Measurements from ENCODE around the gene DAPK2. TPM values are rescaled to one million over a fixed set of nuclear protein-coding genes. Genes with fewer than 3 reads are reported as not detected.
"Not testable (repeated sequence)": the region's sequence is repeated elsewhere in the genome, so short reads cannot be mapped to it uniquely, and the experiment has no call there.

The DAPK2 gene
- total RNA-seq, 1 donor from 2014 or later = 0.82 TPM

DNA sequence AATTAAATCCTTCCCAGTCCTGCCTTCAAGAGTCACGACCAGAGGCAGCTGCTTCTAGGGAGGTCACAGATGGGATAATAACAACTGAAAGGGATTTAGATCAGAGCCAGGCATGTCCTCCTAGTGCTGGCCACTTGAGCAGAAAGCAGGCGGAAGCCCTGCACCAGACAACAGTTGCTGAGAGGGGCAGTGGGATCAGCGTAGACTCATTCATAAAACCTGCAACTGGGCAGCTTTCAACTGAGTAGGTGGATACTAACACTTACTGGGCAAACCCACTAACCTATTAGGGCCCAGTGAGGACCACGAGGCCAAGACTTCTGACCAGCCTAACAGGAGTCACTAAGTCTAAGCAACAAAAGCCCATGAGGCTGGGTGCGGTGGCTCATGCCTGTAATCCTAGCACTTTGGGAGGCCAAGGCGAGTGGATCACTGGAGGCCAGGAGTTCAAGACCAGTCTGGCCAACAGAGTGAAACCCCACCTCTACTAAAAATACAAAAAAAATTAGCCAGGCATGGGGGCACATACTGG is 67.0 kb downstream of the DAPK2 start:
- FAIRE-seq = no peak

DNA sequence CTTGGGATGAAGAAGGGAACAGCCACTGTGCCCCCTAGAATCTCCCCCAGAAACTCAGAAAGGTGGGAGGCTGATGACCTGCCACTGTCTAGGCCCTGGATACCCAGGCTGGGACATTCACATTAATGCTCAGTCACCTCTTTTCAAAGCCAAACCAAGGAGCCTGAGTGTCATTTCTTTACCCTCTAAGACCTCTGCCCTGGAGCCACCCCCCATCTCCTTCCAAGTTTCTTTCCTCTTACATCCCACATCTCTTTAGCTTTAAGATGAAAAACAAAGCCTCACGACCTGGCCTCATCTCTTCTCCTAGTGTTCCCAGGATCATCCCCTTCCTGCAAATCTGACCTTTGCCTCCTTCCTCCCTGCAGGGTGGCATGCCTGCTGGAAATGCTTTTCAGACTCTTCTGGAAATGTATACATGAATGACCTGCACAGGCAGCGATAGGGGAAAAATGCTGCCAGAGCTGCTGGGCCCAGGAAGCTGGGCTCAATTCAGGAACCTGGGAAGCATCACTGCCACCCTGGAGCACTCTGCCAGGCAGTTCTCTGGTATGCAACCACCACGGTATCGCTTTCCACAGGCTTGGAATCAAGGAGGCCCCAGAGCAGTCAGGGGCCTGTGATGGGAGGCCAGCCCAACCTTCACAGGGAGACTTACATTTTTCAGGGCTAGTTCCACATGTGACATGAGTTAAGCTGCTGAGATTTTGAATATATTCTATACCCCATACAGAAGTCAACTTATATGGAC is 67.6 kb downstream of the DAPK2 start:
- FAIRE-seq (no peak), DNase-seq (ENCODE audit: low spot score in 2 of 2) (no peak)

More for the DNA sequence above, 67.0 kb downstream of the DAPK2 start:
- DNase-seq (ENCODE audit: low spot score in 2 of 2) = no peak

DNA sequence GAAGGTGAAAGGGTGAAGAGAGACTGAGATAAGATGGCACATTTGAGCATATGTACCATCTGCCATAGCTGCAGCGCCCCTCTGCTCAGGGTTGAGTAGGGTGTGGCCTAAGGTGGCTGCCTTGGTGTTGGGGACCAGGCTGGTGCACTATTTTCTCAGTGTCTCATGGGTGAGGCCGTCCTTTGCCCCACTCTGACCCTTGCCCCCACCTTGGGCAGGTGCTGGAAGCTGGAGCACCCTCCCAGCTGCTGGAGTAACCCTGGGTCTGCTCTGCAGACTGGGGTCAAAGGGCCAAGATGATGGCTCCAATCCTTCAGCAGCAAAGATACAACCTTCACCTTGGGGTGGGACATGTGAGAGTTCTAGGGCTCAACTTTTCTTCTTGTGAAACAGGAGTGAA is 69.2 kb downstream of the DAPK2 start:
- DNase-seq (ENCODE audit: low spot score in 2 of 2) (no peak), FAIRE-seq (no peak)

DNA sequence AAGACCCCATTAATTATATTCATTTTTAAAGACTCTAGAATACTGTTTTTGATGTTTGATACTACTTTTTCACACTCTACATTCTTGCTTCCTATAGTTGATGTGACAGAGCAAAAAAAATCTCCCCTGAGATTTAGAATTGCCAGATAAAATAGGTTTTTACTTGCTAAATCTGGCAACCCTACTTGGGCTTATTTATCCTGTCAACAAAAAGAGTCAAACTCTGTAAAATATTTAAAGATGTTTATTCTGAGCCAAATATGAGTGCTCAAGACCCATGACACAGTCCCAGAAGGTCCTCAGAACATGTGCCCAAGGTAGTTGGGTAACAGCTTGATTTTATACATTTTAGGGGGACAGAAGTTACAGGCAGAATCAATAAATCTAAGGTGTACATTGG is 72.3 kb downstream of the DAPK2 start:
- no peak for FAIRE-seq
- DNase-seq (ENCODE audit: low spot score in 2 of 2) = no peak

DNA sequence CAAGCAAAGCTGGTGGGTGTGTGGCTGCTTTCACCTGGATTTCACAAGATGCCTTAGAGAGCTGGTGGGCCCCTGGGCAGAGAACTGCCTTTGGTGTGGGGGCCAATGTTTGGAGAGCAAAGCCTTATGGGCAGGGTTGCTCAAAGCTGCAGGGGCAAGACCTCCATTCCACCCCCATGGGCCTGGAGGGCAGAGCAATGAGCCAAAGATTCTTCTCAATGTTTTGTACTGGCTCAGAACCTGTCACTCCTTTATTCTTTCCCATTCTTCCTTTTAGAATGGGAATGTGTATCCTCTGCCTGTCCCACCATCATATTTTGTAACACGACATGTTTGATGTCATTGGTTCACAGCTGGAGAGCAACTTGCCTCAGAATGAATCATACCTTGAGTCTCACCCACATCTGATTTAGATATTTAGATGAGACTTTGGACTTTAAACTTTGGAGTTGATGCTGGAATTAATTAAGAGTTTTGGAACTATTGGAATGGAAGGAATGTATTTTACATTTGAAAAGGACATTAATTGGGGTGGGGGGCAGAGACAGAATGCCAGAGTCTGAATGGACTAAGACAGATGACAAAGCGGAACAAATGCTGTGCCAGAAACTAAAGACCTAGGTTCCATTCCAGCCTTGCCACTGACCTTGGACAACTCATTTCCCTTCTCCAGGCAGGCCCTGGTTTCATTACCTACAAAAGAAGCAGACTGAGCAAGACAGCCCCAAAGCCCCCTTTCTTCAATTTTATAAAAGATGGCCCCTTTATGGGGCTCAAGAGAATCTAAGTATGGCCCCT is 72.9 kb downstream of the DAPK2 start:
- DNase-seq (ENCODE audit: low spot score in 2 of 2) (no peak), FAIRE-seq (no peak)

DNA sequence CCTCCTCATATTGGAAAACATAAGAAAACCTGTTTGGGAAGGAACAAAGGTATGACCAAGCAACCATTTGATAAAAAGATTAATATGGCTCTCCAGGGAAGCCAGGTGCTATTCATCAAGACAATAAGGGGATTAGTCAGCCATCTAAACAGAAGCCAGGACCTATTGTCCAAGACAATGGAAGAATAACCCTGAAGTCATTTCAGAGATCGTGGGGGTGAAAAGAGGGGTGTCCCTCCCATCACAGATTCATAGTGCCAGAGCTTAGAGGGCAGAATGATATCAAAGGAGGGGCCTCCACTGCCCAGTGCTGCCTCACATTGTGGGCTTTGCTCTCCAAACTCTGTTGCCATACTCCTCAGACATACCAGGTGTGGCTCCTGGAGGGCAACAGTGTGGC is 73.5 kb downstream of the DAPK2 start:
- FAIRE-seq (no peak), DNase-seq (ENCODE audit: low spot score in 2 of 2) (no peak)

DNA sequence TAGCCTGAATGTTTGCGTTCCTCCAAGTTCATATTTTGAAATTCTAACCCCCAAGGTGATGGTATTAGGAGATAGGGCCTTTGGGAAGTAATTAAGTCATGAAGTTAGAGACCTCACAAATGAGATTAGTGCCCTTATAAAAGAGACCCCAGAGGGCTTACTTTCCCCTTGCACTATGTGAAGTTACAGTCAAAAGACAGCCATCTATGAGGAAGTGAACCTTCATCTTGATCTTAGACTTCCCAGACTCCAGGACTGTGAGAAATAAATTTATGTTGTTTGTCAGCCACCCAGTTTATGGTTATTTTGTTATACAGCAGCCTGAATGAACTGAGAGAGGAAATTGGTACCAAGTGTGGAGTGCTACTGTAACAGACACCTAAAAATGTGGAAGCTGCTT is 74.4 kb downstream of the DAPK2 start:
- no peak for DNase-seq (ENCODE audit: low spot score in 2 of 2)
- no peak for FAIRE-seq

DNA sequence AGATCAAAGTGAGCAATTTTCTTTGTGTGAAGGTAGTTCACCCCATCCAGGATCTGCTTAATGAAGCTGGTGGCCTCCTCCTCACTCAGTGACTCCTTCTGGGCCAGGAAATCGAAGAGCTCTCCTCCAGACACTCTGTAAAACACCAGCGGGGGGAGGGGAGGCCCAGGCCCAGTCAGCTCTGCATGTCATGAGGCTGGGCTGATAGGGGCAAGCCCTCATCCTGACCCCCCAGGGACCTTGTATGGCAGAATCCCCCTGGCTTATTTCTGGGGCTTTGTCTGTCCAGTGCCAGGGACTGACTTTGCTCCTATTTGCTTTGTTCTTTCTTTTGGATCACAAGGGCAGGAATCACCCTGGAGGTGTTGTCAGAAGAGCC is 74.9 kb downstream of the DAPK2 start:
- FAIRE-seq (no peak), DNase-seq (ENCODE audit: low spot score in 2 of 2) (no peak)

DNA sequence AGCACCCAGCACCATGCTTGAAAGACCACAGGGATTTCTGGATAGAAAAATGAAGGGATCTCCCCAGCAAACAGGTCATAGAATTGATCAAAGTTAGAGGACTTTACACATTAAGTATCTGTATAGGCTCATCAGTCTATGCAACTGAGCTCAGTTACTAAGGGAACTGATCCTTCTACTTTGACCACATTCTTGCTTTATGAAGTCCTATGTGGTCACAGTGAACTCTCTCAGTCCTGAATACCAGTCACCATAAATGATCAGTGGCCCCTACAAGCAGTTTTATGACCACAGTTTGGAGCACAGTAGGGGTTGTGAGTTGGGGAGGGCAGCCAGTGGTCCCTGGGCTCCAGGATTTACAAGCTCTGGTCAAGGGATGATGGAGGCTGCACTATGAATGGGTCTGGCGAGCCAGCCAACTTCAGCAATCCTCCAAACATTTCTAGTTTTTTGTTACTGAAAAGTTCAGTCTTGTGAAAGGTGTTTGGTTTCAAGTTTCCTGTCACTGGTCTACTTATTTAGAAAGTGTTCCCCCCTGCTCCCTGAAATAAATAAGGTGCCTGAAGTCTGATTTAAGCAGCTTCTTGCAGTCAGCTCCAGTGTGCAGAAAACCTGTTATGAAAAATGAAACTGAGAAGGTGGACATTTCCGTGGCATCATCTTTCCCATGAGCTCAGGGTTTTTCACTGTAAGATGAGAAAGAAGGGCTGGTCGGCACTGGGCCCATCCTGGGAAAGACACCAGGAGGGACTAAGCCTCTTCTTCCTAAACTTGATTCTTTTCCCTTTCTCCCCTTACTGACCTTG is 75.5 kb downstream of the DAPK2 start:
- DNase-seq (ENCODE audit: low spot score in 2 of 2) (no peak), FAIRE-seq (no peak)

DNA sequence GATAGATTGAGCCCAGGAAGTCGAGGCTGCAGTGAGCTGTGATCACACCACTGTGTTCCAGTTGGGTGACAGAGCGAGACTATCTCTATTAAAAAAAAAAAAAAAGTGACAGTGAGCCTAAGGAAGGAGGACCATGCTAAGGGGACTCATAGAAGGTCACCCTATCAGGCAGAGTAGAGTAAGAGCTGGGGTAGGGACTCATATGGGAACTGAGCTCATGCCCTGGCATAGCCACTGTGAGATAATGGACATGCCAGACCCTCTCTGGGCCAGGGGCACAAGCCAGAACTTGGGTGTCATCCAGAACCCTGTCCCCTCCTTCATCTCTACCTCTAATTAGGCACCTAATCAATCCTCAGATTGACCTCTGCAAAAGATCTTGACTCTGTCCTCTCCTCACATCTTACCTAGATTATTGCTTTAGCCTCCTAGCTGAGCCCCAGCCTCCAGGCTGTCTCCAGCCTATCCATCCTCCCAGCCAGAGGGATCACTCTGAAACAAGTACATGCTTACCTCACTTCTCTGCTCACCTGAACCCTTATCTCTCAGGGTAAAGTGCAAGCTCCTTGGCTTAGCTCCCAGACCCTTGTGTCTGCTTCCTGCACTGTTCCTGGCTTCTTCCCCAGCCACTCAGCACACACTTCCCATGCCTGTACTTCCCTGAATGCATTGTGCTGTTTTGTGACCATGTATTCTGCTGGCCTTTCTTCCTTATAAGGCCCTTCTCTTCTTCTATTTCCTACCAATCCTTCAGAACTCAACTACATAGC is 76.4 kb downstream of the DAPK2 start:
- DNase-seq (ENCODE audit: low spot score in 2 of 2) (no peak), FAIRE-seq (no peak)

DNA sequence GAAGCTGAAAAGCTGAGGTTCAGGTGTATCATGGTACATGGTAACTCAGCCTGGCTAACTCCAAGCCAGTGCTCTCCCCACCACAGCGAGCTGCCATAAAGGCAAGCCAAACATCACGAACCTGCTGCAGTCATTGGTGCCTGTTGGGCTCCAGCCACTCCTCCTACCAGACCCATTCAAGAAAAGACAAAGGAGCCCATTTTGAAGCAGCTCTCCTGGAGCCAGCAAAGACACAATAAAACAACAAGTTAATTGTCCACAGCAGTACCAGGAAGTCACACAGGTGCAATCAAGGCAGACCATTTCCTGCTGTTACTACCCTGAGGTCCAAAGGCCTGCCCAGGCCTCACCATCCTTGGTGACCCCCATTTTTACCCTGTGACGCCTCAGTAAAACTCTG is 77.6 kb downstream of the DAPK2 start:
- FAIRE-seq = no peak
- DNase-seq (ENCODE audit: low spot score in 2 of 2) = no peak

DNA sequence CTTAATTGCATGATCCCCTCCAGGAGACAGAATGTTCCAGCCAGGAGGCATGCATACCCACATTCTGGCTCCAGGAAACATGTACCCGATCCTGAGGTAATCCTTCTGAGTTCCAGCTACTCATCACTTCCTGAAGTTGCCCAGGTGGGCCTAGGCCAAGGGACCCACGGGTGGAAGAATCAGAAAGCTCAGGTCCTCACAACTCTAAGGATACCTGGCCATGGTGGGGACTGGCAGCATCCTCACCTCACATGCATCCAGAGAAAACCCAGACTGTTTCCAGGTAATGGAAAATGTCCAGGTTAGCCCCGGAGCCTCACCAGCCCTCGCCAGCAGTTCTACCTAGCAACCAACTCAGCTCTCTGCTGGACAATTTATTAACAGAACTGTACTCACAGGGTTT is 78.2 kb downstream of the DAPK2 start:
- FAIRE-seq = no peak
- no peak for DNase-seq (ENCODE audit: low spot score in 2 of 2)

DNA sequence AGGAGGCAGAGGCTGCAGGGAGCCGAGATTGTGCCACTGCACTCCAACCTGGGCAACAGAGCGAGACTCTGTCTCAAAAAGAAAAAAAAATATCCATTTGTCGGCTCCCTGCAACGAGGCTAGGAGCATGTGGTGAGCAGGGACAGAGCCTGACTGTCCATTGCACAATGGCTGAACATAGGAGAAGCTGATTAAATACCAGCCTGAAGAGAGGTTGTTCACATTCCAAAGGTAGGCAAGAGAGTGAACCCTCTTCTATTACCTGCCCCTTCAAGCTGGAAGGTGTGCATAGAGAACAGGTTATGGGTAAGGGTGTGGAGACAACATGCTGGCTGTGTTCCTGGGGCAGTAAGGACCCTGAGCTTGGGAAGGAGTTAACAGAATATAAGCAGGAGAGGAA is 78.7 kb downstream of the DAPK2 start:
- DNase-seq (ENCODE audit: low spot score in 2 of 2) (no peak), FAIRE-seq (no peak)

DNA sequence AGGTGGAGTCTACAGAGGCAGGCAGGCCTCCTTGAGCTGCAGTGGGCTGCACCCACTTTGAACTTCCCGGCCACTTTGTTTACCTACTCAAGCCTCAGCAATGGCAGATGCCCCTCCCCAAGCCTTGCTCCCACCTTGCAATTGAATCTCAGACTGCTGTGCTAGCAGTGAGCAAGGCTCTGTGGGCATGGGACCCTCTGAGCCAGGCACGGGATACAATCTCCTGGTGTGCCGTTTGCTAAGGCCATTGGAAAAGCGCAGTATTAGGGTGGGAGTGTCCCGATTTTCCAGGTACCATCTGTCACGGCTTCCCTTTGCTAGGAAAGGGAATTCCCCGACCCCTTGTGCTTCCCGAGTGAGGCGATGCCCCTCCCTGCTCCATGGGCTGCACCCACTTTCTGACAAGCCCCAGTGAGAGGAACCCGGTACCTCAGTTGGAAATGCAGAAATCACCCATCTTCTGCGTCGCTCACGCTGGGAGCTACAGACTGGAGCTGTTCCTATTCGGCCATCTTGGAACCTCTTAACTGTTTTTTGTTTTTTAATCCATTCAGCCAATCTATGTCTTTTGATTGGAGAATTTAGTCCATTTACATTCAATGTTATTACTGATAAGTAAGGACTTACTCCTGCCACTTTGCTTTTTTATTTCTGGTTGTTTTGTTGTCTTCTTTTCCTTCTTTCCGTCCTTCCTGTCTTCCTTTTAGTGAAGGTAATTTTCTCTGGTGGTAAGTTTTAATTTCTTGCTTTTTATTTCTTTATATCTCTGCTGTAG is 83.2 kb downstream of the DAPK2 start:
- DNase-seq (ENCODE audit: low spot score in 2 of 2); FAIRE-seq: not testable (repeated sequence)

DNA sequence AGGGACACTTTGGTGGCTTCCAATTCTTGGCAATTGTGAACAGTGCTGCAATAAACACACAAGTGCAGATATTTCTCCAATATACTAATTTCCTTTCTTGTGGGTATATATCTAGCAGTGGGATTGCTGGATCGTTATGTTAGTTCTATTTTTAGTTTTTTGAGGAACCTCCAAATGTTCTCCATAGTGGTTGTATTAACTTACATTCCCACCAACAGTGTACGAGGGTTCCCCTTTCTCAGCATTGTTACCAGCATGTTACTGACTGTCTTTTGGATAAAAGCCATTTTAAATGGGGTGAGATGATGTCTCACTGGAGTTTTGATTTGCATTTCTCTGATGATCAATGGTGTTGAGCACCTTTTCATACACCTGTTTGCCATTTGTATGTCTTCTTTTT is 92.8 kb downstream of the DAPK2 start:
- DNase-seq (ENCODE audit: low spot score in 2 of 2) (no peak), FAIRE-seq (no peak)

DNA sequence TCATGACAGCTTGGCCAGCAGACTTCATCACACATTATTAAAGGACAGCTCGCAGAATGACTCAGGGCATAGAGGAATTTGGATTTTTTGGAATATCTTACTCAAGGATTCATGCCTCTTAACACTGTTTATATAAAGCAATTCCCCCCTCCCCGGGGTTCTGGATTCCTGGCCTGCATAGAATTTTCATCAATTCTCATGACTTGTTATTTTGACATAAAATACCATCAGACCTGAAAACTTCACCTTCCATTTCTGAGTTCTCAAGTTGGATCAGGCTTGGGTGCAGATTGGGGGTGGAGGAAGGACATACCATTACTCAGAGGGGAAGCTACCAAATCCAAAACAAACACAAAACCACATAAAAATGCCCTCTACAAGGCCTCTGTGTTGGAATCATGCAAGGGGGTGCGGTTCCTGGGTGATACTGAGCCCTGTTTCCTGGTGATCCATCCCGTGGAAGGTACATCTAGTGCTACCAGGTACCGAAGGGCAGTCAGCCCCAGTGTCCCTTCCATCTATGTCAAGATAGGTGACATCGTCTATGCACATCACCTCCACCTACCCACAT is 95.3 kb downstream of the DAPK2 start:
- FAIRE-seq = no peak
- DNase-seq (ENCODE audit: low spot score in 2 of 2) = no peak

DNA sequence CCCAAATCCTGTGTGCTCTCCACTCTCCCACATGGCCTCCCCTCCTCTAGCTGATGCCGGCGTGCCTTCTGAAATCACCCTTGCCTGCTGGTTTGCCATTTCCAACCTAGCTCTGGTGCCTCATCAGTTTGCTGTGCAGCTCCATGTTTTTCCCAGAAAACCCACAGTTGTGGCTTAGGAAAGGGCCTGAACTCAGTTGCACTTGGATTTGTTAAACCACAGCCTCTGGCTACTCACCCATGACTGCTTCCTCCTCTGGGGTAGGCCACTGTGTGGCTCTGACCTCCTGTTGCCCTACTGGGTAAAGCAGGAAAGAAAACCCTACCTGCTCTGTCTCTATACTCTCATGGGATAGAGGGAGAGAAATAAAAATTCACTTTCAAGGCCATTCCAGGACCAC is 97.3 kb downstream of the DAPK2 start:
- no peak for DNase-seq (ENCODE audit: low spot score in 2 of 2)
- FAIRE-seq = no peak

DNA sequence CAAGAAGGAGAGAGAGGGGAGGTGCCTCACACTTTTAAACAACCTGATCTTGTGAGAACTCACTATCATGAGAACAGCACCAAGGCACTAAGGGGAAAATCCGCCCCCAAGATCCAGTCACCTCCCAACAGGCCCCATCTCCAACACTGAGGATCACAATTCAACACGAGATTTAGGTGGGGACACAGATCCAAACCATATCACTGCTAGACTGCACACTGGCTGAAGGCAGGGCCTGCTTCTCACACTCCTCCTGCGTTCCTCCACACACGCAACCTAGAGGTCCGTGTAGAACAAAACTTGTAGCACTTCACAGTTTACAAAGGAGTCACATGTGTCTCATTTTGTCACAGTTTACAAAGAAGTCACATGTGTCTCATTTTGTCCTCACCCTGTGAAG is 97.8 kb downstream of the DAPK2 start:
- DNase-seq (ENCODE audit: low spot score in 2 of 2) (no peak), FAIRE-seq (no peak)

DNA sequence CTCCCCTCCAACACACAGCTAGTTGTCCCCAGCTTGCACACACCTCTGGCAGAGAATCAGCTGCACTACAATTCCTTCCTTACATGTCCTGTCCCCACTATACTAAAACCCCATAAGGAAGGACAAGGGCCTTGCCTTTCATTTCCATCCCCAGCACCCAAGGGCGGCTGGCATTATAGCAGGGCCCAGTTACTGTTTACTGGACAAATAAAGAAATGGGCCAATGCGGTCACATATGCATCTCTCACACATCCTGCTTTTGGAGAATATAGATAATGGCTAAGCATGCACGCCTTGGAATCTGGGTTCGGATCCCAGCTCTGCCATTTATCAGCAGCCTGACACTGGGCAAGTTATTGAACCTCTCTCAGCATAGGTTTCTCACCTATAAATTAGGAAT is 99.1 kb downstream of the DAPK2 start:
- DNase-seq (ENCODE audit: low spot score in 2 of 2) (no peak), FAIRE-seq (no peak)
